Activated CD4-positive, CD25-positive, alpha-beta regulatory T cell (primary cell): Measurements from ENCODE around the gene PLXNA4.
"Not testable (repeated sequence)": the region's sequence is repeated elsewhere in the genome, so short reads cannot be mapped to it uniquely, and the experiment has no call there.

Experiments used
- DNase-seq, 4 experiments: peaks; one replicate each; lab custom pipeline; 2025; lab: John Stamatoyannopoulos, UW

The PLXNA4 gene

DNA sequence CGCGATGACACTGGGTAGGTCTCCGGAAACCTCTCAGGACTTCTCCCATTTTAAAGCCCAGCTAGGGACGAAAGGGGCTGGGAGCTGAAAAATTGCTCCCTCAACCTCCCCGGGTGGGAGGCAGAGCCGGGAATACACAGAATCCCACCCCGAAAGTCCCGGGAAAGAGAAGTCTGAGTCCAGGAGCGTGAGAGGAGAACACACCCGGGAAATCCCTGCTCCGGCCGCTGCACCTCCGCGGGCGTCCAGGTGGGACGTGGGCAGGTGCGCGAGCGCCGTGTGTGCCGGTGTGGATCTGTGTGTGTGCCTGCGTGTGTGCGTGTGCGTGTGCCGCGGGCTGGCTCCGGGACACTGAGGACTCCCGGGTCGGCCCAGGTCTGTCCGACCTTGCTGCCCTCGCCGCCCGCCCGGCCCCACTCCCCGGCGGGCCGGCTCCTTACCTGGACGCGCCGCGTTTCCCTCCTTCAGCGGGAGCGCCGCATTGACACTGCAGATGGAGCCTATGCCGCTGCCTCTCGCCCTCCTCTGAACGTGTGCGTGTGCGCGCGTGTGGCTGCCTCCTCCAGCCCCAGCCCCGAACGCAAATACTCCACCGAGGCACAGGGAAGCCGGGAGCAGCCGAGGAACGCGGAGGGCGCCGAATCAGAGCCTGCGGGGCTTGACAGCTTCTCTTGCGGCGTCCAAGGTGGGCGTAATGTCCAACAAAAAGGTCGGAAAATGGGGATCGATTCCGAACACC lies at the start of gene PLXNA4:
PLXNA4 (minus strand) TSS at position 489 of the 739 bp plus-strand sequence. CDS start 67,777 bp downstream, outside the sequence.
- DNase-seq = no peak

DNA sequence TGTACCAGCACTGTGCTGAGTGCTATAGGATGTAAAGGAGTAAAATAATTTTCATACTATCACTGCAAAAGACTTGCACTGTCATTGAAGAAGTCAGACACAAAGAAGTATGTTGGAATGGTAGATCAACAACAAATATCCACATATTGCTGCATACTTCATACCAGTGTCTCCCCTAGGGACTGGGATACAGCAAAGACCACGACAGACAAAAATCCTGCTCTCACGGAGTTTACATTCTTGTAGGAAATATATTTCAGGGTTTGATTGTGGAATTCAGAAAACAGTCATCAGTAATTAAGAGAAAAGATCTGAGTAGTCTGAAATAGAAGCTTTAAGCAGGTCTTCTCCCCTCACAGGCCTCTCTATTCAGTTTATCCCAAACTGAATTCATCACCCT lies 49.4 kb upstream of the PLXNA4 start:
- no peak for DNase-seq

DNA sequence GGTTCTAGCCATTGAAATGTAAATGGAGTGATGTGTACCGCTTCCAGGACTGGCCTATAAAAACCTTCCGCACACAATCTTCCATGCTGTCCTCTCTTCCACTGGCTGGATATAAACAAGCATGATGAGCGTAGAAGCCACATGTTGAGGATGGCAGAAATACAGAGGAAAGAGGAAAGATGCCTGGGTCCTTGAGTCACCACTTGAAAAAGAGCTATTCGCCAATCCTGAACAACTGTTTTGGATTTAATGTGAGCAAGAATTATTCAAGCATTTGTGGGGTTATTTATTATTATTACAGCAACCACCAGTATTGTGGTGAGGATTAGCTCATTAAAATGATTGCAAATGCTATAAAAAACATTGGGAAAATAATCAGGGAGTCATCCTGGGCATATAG lies 45.8 kb upstream of the PLXNA4 start:
- no peak for DNase-seq

DNA sequence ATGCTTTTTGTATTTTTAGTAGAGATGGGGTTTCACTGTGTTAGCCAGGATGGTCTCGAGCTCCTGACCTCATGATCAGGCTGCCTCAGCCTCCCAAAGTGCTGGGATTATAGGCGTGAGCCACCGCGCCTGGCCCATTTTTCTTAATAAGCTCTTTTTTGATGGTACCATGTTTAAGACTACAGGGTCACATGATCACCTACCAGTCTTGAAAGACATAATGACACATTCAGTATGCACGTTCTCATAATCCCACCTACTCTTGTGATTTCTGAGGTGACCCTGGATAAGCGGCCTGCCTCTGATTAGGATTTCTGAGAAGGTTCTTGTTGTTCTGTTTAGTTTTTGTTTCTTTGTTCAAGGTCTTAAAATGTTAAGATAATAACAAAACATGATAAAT lies 43.7 kb upstream of the PLXNA4 start:
- no peak for DNase-seq

- no peak for DNase-seq
These were observed 42.7 kb upstream of the PLXNA4 start for GRCh38 chr7:132618956-132619305.

- DNase-seq = no peak
These were observed 42.1 kb upstream of the PLXNA4 start for GRCh38 chr7:132618271-132618955.

- no peak for DNase-seq
These were observed 38.4 kb upstream of the PLXNA4 start for GRCh38 chr7:132614428-132615318.

- DNase-seq = no peak
These were observed 37.5 kb upstream of the PLXNA4 start for GRCh38 chr7:132613737-132614136.

- no peak for DNase-seq
These were observed 34.7 kb upstream of the PLXNA4 start for GRCh38 chr7:132610995-132611394.

- no peak for DNase-seq
These were observed 33.7 kb upstream of the PLXNA4 start for GRCh38 chr7:132609906-132610520.

DNA sequence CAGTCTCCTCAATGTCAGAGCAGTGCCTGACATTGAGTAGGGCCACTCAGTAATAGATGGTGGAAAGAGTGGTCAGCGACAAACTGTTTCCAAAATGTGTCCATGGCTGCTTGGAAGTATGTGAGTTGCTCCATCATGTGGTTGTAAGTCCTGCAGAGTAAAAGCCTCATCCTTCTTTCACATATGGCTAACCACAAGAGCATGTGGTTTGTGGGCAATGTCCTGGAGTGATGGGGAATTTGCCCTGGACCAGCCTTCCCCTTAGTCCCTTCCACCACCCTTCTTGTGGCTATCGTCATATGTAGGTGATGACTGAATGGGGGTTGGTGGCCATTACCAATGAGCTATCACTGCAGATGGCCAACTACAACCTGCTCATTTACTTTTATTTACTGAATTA lies 33.0 kb upstream of the PLXNA4 start:
- no peak for DNase-seq

DNA sequence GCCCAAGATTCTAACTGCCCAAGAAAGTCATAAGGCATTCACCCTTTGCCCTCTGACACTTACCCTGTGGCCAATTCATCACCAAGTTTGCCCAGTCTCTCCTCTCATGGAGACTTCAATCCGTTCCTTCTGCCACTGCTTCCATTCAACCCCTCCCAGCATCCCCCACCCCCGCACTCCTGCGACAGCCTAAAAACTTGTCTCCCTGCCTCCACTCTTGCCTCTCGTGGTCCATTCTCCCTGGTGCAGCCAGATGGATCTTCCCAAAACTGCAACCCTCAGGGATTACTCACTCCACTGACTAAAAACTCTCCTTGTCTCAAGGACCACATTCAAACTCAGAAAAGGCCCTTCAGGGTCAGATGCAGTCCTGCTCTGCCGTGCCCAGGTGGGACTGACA lies 32.3 kb upstream of the PLXNA4 start:
- no peak for DNase-seq

DNA sequence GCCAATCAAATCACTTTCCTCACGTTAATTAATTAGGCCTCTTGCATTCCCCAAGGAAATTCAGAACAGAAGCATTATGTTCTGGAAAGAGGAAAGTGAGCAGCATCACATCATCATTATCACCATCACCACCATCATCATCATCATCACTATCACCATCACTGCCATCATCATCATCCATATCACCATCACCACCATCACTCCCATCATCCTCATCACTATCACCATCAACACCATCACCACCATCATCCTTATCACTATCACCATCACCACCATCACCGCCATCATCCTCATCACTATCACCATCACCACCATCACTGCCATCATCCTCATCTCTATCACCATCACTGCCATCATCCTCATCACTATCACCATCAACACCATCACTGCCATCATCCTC lies 31.4 kb upstream of the PLXNA4 start:
- DNase-seq = no peak

DNA sequence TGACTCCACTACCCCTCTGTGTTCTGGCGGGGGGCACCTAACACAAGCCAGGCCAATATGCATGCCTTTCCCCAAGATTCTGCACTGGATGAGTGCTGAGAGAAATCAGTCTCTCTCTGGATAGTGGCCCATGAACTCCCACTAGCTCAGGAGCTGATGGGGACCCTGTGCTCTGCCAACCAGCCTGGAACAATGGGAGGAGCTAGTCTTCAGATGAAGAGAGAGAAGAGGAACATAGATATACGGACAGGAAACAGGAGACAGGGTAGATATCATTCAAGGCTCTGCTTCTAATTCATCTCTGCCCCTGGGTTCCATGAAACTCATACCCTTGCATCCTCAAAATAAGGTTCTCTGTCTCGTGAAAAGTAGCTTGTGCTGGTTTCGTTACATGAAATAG lies 27.9 kb upstream of the PLXNA4 start:
- no peak for DNase-seq

DNA sequence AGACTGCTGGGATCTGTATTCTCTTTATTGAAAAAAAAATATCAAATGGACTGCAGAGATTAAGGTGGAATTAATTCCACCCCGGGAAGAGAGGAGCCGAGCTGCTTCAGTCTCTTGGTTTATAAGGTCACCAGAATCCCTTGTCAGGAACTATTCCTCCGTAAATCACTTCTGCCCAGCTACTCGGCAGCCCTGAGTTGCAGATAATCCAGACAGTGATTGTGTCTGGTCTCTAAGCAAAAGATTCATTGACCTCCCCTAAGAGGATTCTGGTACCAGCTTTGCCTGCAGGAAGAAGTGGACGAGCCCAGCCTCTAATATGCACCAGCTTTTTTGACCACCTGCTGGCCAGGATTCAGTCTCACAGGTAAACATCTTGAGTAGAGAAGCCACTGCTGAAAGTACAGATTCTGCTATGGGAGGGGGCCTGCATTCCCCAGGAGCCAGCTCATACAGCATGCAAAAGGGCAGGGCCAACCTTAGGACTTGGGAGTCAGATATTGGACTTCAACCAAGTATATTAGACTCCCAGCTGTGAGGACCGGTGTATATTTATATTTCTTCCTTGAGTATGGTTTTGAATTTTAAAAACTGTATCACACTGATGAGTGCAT lies 27.1 kb upstream of the PLXNA4 start:
- no peak for DNase-seq

DNA sequence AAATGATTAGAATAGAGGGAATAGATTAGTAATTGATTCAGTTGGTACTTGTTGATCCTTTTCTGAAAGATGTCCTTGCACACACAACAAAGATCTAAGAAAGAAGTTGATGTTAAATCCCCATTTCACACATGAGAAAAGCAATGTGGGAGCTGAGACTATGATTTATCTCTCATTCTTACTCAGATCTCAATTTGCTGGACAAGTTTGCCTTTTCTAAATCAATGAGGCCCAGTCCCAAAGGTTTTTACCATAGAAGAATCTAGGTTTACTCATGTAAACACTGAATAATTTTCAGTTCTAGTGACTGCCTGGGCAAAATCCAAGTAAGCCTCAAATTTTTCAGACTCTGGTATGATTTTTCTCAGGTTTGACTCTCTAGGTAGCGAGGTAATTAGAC lies 25.5 kb upstream of the PLXNA4 start:
- no peak for DNase-seq

- no peak for DNase-seq
These were observed 20.3 kb upstream of the PLXNA4 start for GRCh38 chr7:132596588-132596987.

DNA sequence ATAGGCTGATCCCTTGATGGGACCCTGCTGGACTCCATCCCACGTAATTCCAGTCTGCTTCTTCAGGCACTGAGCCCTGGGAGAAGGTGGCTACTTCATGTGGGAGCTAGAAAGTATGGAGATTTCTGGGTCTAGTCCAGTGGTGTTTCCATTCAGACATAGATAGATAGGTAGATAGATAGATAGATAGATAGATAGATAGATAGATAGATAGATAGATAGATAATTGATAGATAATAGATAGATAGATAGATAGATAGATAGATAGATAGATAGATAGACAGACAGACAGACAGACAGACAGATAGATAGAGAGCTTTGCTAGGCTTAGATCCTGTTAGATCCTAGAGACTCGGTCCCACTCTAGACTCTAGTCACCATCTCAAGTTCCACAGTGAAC lies 18.5 kb upstream of the PLXNA4 start:
- not testable (repeated sequence) for DNase-seq

DNA sequence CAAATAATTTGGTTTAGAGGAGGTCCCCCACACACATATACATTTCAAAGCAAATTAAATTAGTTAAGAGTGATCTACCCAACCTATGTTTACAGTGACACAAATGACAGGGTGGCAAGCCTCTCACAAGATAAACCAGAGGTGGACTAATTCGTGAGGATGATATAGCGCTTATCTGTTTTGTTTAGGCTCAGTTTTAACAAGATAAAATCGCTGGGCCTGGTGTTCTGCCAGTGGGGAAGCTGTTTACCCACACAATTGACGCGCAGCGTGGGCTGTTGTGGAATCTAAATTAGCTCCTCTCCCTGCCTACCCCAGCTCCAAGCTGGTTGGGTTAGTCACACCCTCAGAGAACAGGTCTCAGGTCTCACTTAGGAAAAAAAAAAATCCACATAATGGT lies 16.7 kb upstream of the PLXNA4 start:
- DNase-seq = no peak

GRCh38 chr7:132592231-132592920 lies 16.1 kb upstream of the PLXNA4 start:
- DNase-seq = no peak

DNA sequence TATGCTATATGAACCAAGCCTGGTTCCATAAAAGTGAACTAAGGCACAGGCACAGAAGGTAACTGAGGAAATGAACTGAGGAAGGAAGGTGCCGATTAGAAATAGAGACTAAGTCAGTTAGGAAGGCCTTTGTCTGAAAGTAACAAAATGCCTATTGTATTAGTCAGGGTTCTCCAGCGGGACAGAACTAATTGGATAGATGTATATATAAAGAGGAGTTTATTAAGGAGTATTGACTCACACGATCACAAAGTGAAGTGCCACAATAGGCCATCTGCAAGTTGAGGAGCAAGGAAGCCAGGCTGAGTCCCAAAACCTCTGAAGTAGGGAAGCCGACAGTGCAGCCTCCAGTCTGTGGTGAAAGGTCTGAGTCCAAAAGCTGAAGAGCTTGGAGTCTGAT lies 13.9 kb upstream of the PLXNA4 start:
- DNase-seq = no peak
